ENCODE measurements around the gene INTS1.
"Not testable (repeated sequence)": the region's sequence is repeated elsewhere in the genome, so short reads cannot be mapped to it uniquely, and the experiment has no call there.

Gene INTS1

GRCh38 chr7:1529383-1530116 is 25.4 kb upstream of the INTS1 start:
- DNase-seq, result no peak

- DNase-seq, result no peak
Observed at GRCh38 chr7:1526271-1526754, 22.1 kb upstream of the INTS1 start.

- no peak for DNase-seq
Observed at GRCh38 chr7:1525409-1525808, 21.2 kb upstream of the INTS1 start.

GRCh38 chr7:1523844-1524243 is 19.7 kb upstream of the INTS1 start:
- no peak for DNase-seq

GRCh38 chr7:1523208-1523607 is 19.0 kb upstream of the INTS1 start:
- DNase-seq, result no peak

- no peak for DNase-seq
Observed at GRCh38 chr7:1521456-1521855, 17.3 kb upstream of the INTS1 start.

- DNase-seq, result no peak
Observed at GRCh38 chr7:1520539-1521234, 16.5 kb upstream of the INTS1 start.

GRCh38 chr7:1519322-1519922 is 15.2 kb upstream of the INTS1 start:
- DNase-seq, result not testable (repeated sequence)

GRCh38 chr7:1516586-1517251 is 12.5 kb upstream of the INTS1 start:
- no peak for DNase-seq

GRCh38 chr7:1515509-1515967 is 11.3 kb upstream of the INTS1 start:
- not testable (repeated sequence) for DNase-seq

- DNase-seq, result no peak
Observed at GRCh38 chr7:1514995-1515401, 10.8 kb upstream of the INTS1 start.

- DNase-seq, result no peak
Observed at GRCh38 chr7:1514407-1514806, 10.2 kb upstream of the INTS1 start.

GRCh38 chr7:1513657-1514095 is 9.5 kb upstream of the INTS1 start:
- no peak for DNase-seq

GRCh38 chr7:1512781-1513656 is 8.8 kb upstream of the INTS1 start:
- DNase-seq, result peak in 2 of 5 donors; percentile 49 to 55

GRCh38 chr7:1511444-1512422 is 7.5 kb upstream of the INTS1 start:
- DNase-seq, result no peak

- no peak for DNase-seq
Observed at GRCh38 chr7:1510780-1511154, 6.6 kb upstream of the INTS1 start.

- no peak for DNase-seq
Observed at GRCh38 chr7:1509226-1509625, 5.0 kb upstream of the INTS1 start.

- DNase-seq, result no peak
Observed at GRCh38 chr7:1508277-1508758, 4.1 kb upstream of the INTS1 start.

- no peak for DNase-seq
Observed at GRCh38 chr7:1505731-1506550, 1.8 kb upstream of the INTS1 start.

- DNase-seq, result no peak
Observed at GRCh38 chr7:1503390-1503789, 799 bp downstream of the INTS1 start.

All from T-helper 1 cell (primary cell).